ENCODE results near the gene UNC93B1. TPM values are rescaled to one million over a fixed set of nuclear protein-coding genes. Genes with fewer than 3 reads are reported as not detected.
"Not testable (repeated sequence)": the region's sequence is repeated elsewhere in the genome, so short reads cannot be mapped to it uniquely, and the experiment has no call there.

The UNC93B1 gene
- total and polyA plus RNA-seq, 8 donors, result 13.0 to 36.5 (median 17.5) TPM

DNA sequence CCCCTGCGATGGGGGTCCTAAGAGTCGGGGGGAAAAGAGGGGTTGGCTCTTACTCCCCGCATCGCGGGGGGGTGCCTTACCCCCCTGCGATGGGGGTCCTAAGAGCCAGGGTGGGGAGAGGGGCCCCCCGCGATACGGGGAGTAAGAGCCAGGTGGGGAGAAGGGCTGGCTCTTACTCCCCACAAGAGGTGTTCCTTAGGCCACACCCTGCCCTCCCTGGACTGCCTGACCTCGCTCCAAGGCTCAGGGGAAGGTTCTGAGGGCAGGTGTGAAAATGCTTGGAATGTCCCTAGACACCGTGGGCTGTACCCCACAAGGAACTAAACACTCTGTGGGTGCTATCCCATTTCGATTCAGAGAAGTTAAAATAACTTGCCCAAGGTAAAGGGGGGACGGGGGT lies 7.8 kb downstream of the UNC93B1 start:
- H3K4me1 ChIP-seq, result no peaks in the 10 kb centered on the region
- WGBS, 2 donors, result 88 to 92% methylated on average over 13 of the region's 13 CpGs
- H3K36me3 ChIP-seq, result no peaks in the 10 kb centered on the region
- intact Hi-C loops (cut with DNase I), result no loop called here
- ATAC-seq (no peak), FAIRE-seq (no peak), DNase-seq (no peak)
- no peaks in the 10 kb centered on the region for H3K9me3 ChIP-seq
- no peaks in the 10 kb centered on the region for H3K27me3 ChIP-seq
- TF ChIP-seq, protein P1, sequence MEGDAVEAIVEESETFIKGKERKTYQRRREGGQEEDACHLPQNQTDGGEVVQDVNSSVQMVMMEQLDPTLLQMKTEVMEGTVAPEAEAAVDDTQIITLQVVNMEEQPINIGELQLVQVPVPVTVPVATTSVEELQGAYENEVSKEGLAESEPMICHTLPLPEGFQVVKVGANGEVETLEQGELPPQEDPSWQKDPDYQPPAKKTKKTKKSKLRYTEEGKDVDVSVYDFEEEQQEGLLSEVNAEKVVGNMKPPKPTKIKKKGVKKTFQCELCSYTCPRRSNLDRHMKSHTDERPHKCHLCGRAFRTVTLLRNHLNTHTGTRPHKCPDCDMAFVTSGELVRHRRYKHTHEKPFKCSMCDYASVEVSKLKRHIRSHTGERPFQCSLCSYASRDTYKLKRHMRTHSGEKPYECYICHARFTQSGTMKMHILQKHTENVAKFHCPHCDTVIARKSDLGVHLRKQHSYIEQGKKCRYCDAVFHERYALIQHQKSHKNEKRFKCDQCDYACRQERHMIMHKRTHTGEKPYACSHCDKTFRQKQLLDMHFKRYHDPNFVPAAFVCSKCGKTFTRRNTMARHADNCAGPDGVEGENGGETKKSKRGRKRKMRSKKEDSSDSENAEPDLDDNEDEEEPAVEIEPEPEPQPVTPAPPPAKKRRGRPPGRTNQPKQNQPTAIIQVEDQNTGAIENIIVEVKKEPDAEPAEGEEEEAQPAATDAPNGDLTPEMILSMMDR (IDR thresholded peaks at IDR 0.05), result no peak
- H3K27ac ChIP-seq, result no peak overlapping the region
- no peak overlapping the region for H3K4me3 ChIP-seq

DNA sequence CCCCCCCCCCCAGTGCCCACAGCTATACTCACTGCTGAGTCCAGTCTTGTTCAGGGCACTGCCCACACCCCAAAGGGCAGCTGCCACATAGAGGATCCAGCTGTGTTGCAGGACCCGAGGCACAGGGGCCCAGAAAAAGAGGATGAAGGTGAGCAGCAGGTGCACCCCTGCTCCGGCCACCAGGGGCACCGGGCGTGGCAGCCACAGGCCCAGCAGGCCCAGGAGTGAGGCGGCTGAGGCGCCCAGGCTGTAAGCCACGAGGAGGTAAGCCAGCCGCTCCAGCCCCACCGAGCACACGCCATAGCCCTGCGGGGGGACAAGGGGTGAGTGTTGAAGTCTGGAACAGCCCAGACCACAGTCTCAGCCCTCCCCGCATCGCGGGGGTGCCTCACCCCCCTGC lies 8.3 kb downstream of the UNC93B1 start:
- 76 to 81% methylated on average over 11 to 14 of the region's 14 CpGs for WGBS, 2 donors
- DNase-seq; FAIRE-seq; H3K27me3 ChIP-seq; ATAC-seq; H3K27ac ChIP-seq; H3K4me1 ChIP-seq; H3K9me3 ChIP-seq; intact Hi-C loops (cut with DNase I); H3K36me3 ChIP-seq; H3K4me3 ChIP-seq: not testable (repeated sequence)

DNA sequence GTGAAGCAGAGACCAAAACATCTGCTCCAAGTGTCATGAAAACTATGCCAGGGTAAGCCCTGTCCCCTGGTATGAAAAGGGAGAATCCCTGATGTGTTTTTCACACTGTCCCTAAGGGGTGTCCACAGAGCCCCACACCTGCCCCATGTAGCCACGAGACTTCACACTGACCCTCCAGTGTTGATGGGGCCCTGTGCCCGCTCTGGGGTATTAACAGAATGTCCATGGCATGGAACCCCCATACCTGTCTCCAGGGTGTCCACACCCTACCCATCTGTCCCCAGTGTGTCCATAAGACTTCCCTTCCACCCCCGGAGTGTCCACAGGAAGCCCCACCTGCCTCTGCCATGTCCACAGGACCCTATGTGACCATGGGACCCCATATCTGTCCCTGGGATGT lies 8.8 kb downstream of the UNC93B1 start:
- H3K27me3 ChIP-seq; FAIRE-seq; H3K4me1 ChIP-seq; H3K4me3 ChIP-seq; H3K27ac ChIP-seq; H3K9me3 ChIP-seq; H3K36me3 ChIP-seq; ATAC-seq; intact Hi-C loops (cut with DNase I): not testable (repeated sequence)
- 96 to 97% methylated on average over 3 of the region's 3 CpGs for WGBS, 2 donors
- DNase-seq, result peak in 1 of 6 donors; percentile 49

DNA sequence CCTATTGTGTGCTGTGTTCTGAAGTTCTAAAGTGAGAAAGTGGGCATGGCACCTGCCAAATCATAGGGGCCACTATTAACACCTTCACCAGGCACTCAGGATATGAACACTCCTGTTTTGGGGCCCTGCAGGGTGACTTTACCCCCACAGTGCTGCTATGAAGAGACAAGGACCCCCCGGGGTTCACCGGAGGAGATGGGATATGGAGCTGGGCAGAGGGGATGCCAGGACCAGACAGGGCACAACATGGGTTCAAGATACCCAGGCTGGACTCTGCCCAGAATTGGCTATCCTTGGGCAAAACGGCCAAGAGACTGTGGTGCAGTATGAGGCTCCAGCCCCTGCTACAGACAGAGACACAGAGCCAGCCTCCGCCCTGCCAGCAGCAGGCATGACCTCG lies 9.5 kb downstream of the UNC93B1 start:
- H3K4me3 ChIP-seq; ATAC-seq; intact Hi-C loops (cut with DNase I); H3K4me1 ChIP-seq; H3K27ac ChIP-seq; H3K27me3 ChIP-seq; H3K9me3 ChIP-seq; FAIRE-seq; H3K36me3 ChIP-seq: not testable (repeated sequence)
- peak in 1 of 6 donors; percentile 32 for DNase-seq
- 83 to 86% methylated on average over 5 of the region's 5 CpGs for WGBS, 2 donors

DNA sequence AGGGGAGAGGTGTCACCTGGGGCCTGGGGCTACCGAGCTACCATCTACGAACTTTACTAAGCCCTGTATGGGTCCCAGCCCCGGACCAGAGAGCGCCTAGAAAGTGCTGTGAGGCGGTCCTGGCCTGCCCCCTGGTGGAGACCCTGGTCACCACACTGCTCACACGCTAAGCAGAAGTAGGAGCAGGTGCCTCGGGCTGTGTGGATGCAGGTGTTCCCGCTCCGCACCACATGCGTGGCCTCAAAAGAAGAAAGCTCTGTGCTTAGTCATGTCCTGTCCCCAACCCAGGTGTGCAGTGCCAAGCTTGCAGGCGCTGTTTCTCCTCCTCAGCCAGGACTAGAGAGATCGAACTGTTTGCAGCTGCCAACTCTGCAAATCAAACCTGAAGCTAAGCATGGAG lies 10.1 kb downstream of the UNC93B1 start:
- WGBS, 2 donors, result 17 to 26% methylated on average over 12 of the region's 12 CpGs

DNA sequence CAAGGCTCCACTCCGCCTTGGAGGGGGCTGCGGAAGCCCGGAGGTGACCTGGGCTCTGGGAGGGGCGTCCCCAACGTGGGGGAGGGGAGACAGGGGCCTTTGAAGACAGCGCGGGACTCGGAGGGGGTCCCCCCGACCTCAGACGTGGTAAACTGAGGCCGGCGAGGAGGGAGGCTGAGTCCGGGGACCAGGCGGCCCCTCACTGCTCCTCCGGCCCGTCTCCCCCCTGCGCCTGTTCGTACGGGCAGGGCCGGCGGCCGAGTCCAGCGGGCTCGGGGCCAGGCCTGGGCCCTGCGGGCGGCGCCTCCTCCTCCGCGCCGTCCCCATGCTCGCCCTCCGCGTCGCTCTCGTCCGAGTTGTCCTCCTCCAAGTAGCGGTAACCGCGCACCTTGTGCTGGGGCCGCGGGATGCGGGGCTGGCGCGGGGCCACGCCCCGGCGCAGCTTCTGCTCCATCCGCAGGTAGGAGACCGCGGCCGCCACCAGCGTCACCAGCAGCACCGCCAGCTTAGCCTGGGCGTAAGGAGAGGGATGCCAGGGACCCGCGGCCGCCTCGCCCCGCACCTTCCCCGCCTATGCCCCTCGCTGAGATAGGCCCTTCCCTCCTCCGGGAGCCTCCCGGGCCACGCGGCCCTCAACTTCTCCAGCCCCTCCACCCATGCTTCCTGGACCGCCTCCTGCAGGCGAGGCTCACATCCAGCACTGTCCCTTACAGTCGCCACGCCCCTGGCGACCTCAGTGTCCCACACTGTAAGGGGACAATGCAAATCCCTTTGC lies 12.4 kb downstream of the UNC93B1 start:
- H3K27ac ChIP-seq; FAIRE-seq; intact Hi-C loops (cut with DNase I); ATAC-seq; H3K27me3 ChIP-seq; H3K9me3 ChIP-seq; H3K4me1 ChIP-seq; H3K36me3 ChIP-seq: not testable (repeated sequence)
- 40 to 52% methylated on average over 34 to 70 of the region's 70 CpGs for WGBS, 2 donors
- peak in 1 of 6 donors; percentile 40 for DNase-seq
- H3K4me3 ChIP-seq, result peak overlapping the region in 1 of 4 donors; percentile 7

More for the DNA sequence above, 10.1 kb downstream of the UNC93B1 start:
- H3K4me3 ChIP-seq; H3K4me1 ChIP-seq; H3K36me3 ChIP-seq; intact Hi-C loops (cut with DNase I); H3K9me3 ChIP-seq; H3K27ac ChIP-seq; FAIRE-seq; H3K27me3 ChIP-seq: not testable (repeated sequence)
- TF ChIP-seq, protein P1 (IDR thresholded peaks at IDR 0.05), result peak; percentile 35 to 69 (median 60)
- peak in 1 of 4 donors; percentile 29 for ATAC-seq
- DNase-seq, result peak in 5 of 6 donors; percentile 43 to 86 (median 74)

DNA sequence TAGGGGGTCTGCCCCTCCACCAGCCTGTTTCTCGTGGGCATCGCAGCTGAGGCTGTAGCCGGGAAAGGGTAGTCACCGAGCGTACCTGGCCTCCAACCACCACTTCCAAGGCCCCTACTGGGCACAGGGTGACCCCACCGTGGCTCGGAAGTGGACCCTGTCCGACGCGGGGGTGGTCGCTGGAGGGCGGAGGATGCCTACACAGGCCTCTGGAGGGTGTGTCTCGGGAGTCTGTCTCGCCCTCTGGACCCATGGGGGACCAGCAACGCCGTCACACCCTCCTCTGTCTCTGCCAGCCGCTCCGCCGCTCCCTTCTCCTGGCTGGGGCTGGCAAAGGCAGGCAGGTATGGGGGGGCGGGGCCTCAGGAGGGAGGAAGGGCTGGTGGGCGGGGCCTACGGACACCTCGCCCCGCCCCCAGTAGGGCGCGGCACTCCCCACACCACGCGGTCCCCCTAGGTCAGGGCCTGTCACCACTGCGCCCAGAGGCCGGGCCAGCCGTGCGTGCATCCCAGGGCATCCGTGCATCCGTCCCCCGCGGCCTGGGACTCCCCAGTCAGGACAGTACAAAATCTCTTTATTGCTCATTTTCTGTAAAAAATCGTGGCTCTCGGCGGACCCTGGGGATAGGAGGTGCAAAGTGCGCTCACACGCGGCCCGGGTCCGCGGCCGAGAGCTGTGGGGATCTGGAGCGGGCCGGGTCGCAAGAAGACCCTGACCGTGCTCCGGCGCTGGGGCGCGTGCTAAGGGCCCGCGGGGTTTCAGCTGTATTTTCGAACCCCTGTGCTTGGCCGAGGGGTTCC lies 13.2 kb downstream of the UNC93B1 start:
- peak in 1 of 6 donors; percentile 71 for DNase-seq
- H3K36me3 ChIP-seq; FAIRE-seq; H3K27me3 ChIP-seq; H3K4me1 ChIP-seq; H3K27ac ChIP-seq; intact Hi-C loops (cut with DNase I); H3K4me3 ChIP-seq; H3K9me3 ChIP-seq: not testable (repeated sequence)
- WGBS, 2 donors, result 24 to 36% methylated on average over 44 to 49 of the region's 58 CpGs
- ATAC-seq, result peak in 3 of 4 donors; percentile 40 to 91 (median 66)

DNA sequence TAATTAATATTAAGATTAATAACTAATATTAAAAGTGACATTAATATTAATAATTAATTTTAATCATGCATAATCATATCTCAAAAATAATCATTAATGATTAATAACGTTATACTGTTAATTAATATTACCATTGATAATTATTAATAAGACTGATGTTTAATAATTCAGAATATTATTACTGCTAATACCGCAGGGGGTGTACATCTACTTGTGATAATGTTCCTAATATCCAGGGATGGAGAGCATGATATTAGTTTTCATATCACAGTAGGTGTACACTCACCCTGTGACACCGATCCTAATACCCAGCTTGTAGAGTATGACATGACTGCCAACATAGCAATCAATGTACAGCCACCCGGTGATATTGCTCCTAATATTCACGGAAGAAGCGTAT lies 18.6 kb downstream of the UNC93B1 start:
- H3K9me3 ChIP-seq; intact Hi-C loops (cut with DNase I); H3K27me3 ChIP-seq; H3K4me3 ChIP-seq; H3K36me3 ChIP-seq; DNase-seq; H3K27ac ChIP-seq; ATAC-seq; FAIRE-seq; H3K4me1 ChIP-seq: not testable (repeated sequence)
- 52 to 60% methylated on average over 6 of the region's 6 CpGs for WGBS, 2 donors
